HFFc6 (cell line): Measurements from ENCODE around the gene BSDC1. TPM values are rescaled to one million over a fixed set of nuclear protein-coding genes. Genes with fewer than 3 reads are reported as not detected.
"Not testable (repeated sequence)": the region's sequence is repeated elsewhere in the genome, so short reads cannot be mapped to it uniquely, and the experiment has no call there.

ENCODE experiments used
- DNase-seq: peaks from one replicate; pipeline ENCODE4 v3.0.0-alpha.2; 2018
- H3K27ac Mint-ChIP-seq: 2 replicates; pipeline ENCODE4 v1.8.0; 2020; ENCODE audit warnings: mild to moderate bottlenecking, mixed read lengths
- H3K27me3 Mint-ChIP-seq: 2 replicates; pipeline ENCODE4 v1.8.0; 2021; ENCODE audit warnings: mild to moderate bottlenecking, moderate library complexity, mixed read lengths; ENCODE audit not compliant: insufficient read depth
- H3K36me3 Mint-ChIP-seq: 2 replicates; pipeline ENCODE4 v1.8.0; 2021; ENCODE audit warnings: low read depth, mixed read lengths
- H3K4me1 Mint-ChIP-seq: 2 replicates; pipeline ENCODE4 v1.8.0; 2020; ENCODE audit warnings: low read depth, mixed read lengths
- H3K4me3 Mint-ChIP-seq: 2 replicates; pipeline ENCODE4 v1.8.0; 2020; ENCODE audit warnings: mild to moderate bottlenecking, moderate library complexity, mixed read lengths
- H3K9me3 Mint-ChIP-seq: 2 replicates; pipeline ENCODE4 v1.8.0; 2020; ENCODE audit warnings: mild to moderate bottlenecking, mixed read lengths
- total RNA-seq, 6 experiments: library from RNA; stranded (reverse); fragmentation: NEBNext Ultra II Directional; extraction: Animal tissue kit (Norgen Biotek cat#: 25700); gene quantifications; 2 replicates in 1 of 6; 3 replicates in 5 of 6; pipeline ENCODE4 v1.2.3, GENCODE V29; 2021
- TF ChIP-seq, protein P1 (sequence below): fragments of 200-600 bp; sonication (generic); IDR thresholded peaks from 2 replicates; pipeline ENCODE4 v1.5.0; 2021; ENCODE audit warnings: antibody characterized with exemption, mild to moderate bottlenecking

The BSDC1 gene
- total RNA-seq, 6 experiments from 2014 or later: 52.9 to 65.5 (median 60.1) TPM

DNA sequence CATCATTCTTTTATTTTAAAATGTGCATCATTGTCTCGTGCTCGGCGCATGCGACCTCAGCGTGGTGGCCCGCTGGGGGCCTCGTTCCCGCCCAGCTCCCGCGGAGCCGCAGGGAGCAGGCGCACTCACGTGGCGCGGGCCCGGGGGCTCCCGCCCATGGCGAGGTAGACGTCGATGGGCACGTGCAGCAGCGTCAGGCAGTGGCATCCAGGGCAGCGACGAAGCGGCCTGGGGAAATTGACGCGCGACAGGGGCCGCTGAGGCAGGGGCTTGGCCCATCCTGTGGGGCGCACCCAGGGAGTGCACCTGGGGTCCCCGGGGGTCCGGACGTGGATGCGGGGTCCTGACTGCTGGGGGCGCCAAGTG lies 33.0 kb downstream of the BSDC1 start:
- no peak overlapping the region for H3K4me3 Mint-ChIP-seq
- TF ChIP-seq, protein P1, sequence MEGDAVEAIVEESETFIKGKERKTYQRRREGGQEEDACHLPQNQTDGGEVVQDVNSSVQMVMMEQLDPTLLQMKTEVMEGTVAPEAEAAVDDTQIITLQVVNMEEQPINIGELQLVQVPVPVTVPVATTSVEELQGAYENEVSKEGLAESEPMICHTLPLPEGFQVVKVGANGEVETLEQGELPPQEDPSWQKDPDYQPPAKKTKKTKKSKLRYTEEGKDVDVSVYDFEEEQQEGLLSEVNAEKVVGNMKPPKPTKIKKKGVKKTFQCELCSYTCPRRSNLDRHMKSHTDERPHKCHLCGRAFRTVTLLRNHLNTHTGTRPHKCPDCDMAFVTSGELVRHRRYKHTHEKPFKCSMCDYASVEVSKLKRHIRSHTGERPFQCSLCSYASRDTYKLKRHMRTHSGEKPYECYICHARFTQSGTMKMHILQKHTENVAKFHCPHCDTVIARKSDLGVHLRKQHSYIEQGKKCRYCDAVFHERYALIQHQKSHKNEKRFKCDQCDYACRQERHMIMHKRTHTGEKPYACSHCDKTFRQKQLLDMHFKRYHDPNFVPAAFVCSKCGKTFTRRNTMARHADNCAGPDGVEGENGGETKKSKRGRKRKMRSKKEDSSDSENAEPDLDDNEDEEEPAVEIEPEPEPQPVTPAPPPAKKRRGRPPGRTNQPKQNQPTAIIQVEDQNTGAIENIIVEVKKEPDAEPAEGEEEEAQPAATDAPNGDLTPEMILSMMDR: no peak
- peaks cover 6% of the 10 kb centered on the region for H3K27me3 Mint-ChIP-seq
- H3K36me3 Mint-ChIP-seq: peaks cover 20% of the 10 kb centered on the region
- H3K27ac Mint-ChIP-seq: no peak overlapping the region
- peaks cover 5% of the 10 kb centered on the region; the same call in 1 of the 2 replicates for H3K4me1 Mint-ChIP-seq
- no peak for DNase-seq
- peaks cover 4% of the 10 kb centered on the region; the same call in 1 of the 2 replicates for H3K9me3 Mint-ChIP-seq

DNA sequence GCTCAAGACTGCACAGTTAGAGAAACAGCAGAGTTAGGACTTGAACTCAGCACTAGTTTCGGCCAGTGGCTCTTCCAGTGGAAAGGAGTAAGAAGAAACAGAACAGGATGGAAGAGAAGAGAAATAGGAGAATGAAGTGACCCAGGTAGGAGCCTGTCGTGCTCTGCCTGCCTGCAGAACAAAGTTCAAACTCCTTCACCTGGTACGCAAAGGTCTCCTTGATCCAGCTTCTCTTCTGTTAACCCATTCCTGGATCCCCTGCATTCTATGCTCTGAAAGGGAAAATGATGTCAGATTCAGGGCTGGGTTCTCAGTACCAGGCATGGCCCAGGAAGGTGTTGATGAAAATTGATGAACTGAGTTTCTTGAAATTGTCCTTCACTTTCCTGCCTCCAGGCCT lies 35.8 kb downstream of the BSDC1 start:
- TF ChIP-seq, protein P1: no peak
- H3K4me3 Mint-ChIP-seq: no peak overlapping the region
- DNase-seq: no peak
- H3K27ac Mint-ChIP-seq: no peak overlapping the region
- peaks cover 9% of the 10 kb centered on the region for H3K27me3 Mint-ChIP-seq
- peaks cover 19% of the 10 kb centered on the region for H3K36me3 Mint-ChIP-seq
- H3K4me1 Mint-ChIP-seq: peaks cover 20% of the 10 kb centered on the region
- H3K9me3 Mint-ChIP-seq: peaks cover 4% of the 10 kb centered on the region; the same call in 1 of the 2 replicates

DNA sequence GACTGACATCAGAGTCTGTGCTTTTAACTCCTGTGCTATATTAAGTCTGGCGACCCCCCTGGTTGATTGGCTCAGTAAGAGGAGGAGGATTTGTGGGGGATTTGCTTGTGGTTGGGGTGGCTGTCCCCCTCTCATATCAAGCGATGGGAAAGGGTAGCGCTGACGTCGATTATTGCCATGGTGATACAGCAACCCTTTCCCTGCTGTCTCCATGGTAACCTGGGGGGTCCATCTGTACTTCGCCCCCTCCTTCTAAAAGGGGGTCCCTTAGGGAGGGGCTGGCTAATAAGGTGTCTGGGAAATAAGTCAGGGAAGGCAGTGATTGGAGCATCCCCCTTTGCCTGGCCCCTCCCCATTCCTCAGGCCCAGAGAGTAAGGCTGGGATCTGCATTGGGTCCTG lies 36.6 kb downstream of the BSDC1 start:
- DNase-seq: no peak
- no peak overlapping the region for H3K27ac Mint-ChIP-seq
- peaks cover 4% of the 10 kb centered on the region; the same call in 1 of the 2 replicates for H3K9me3 Mint-ChIP-seq
- peaks cover 29% of the 10 kb centered on the region for H3K4me1 Mint-ChIP-seq
- TF ChIP-seq, protein P1: no peak
- peaks cover 15% of the 10 kb centered on the region; the same call in 1 of the 2 replicates for H3K36me3 Mint-ChIP-seq
- no peak overlapping the region for H3K4me3 Mint-ChIP-seq
- H3K27me3 Mint-ChIP-seq: peaks cover 9% of the 10 kb centered on the region

DNA sequence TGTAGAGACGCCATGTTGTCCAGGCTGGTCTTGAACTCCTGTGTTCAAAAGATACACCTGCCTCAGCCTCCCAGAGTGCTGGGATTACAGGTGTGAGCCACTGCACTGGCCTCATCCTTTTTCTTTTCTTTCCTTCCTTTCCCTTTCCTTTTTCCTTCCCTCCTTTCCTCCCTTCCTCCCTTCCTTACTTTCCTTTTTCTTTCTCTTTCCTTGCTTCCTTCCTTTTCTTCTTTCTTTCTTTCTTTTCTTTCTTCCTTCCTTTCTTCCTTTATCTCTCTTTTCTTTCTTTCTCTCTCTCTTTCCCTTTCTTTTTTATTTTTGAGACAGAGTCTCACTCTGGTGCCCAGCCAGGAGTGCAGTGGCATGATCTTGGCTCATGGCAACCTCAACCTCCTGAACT lies 37.8 kb downstream of the BSDC1 start:
- DNase-seq: no peak
- H3K4me3 Mint-ChIP-seq: no peak overlapping the region
- H3K27me3 Mint-ChIP-seq: peaks cover 6% of the 10 kb centered on the region
- H3K4me1 Mint-ChIP-seq: peaks cover 36% of the 10 kb centered on the region
- H3K36me3 Mint-ChIP-seq: peaks cover 15% of the 10 kb centered on the region; the same call in 1 of the 2 replicates
- TF ChIP-seq, protein P1: no peak
- 0 out of 2 replicates have a peak overlapping the region, but pooled peaks have one; percentile 6 for H3K27ac Mint-ChIP-seq
- peaks cover 4% of the 10 kb centered on the region; the same call in 1 of the 2 replicates for H3K9me3 Mint-ChIP-seq

DNA sequence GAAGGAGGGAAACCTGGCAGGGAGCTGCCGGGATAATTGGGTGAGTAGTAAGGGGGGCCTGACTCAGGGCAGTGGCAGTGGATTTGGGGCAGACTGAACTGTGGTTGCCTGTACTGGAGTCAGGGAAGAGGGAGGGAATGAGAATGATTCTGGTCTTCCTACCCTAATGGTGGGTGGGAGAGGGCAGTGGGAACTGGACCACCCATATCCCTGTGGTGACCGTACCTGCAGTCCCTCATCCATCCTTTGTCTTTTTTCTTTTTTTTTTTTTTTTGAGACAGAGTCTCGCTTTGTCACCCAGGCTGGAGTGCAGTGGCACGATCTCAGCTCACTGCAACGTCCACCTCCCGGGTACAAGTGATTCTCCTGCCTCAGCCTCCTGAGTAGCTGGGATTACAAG lies 38.5 kb downstream of the BSDC1 start:
- not testable (repeated sequence) for H3K4me3 Mint-ChIP-seq, H3K27ac Mint-ChIP-seq, H3K9me3 Mint-ChIP-seq, DNase-seq, H3K27me3 Mint-ChIP-seq
- Mint-ChIP-seq H3K36me3 (peaks cover 12% of the 10 kb centered on the region; the same call in 1 of the 2 replicates), H3K4me1 (peaks cover 33% of the 10 kb centered on the region)

DNA sequence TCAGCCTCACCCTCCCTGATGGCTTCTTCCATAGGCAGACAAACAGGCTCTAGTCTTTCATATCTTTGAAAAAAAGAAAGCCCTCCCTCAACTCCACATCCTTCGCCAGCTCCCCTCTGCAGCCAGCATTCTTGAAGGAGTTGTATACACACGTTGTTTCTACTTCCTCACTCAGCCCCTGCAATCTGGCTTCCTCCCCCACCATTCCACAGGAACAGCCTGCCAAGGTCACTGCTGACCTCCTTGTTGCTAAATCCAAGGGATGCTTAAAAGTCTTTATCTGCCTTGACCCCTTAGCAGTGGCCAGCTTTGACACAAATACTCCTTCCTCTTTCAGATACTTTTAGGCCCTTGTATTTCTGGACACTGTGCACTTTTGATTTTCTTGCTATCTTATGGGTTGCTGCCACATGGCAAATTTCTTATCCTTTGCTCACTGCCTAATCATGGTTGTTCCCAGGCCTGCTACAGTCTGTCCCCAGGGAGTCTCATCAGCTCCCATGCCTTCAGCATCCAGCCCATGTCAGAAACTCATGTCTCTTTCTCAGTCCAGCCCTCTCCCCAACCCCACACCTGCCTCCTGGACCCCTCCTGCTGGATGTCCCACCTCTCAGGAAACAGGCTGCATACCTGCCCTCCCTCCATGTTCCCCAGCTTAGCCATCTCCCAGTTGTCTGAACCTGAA lies 40.2 kb downstream of the BSDC1 start:
- Mint-ChIP-seq H3K27me3 (peaks cover 4% of the 10 kb centered on the region; the same call in 1 of the 2 replicates), H3K27ac (peak overlapping the region; percentile 74), H3K9me3 (no peaks in the 10 kb centered on the region), H3K36me3 (0 out of 2 replicates have a peak, but pooled peaks cover 5% of the 10 kb centered on the region), H3K4me3 (peak overlapping the region; percentile 87), H3K4me1 (peaks cover 49% of the 10 kb centered on the region)
- TF ChIP-seq, protein P1: no peak
- no peak for DNase-seq
